OCI-LY1 (cell line): ENCODE data around the gene ZNF639.

Source experiments
- H2AFZ ChIP-seq: fragments of 200-600 bp; sonication (generic), shearing (Covaris generic); 2 replicates; pipeline ENCODE4 v1.6.0; 2014; ENCODE audit warnings: antibody characterized with exemption, mild to moderate bottlenecking, low read length
- H3F3A ChIP-seq: fragments of 200-600 bp; sonication (generic), shearing (Covaris generic); 2 replicates; pipeline ENCODE4 v1.6.0; 2014; ENCODE audit warnings: mild to moderate bottlenecking, antibody characterized with exemption, low read length, moderate library complexity; ENCODE audit not compliant: insufficient read depth
- H3K27ac ChIP-seq: fragments of 200-600 bp; sonication (generic); 2 replicates; pipeline ENCODE4 v1.5.1; 2014; ENCODE audit warnings: low read length, mixed run types, mild to moderate bottlenecking, low read depth; ENCODE audit not compliant: poor library complexity, severe bottlenecking
- H3K27me3 ChIP-seq: fragments of 200-600 bp; sonication (generic); 2 replicates; pipeline ENCODE4 v1.6.0; 2014; ENCODE audit warnings: antibody characterized with exemption, mild to moderate bottlenecking, low read length, moderate library complexity; ENCODE audit not compliant: insufficient read depth
- H3K36me3 ChIP-seq: fragments of 200-600 bp; sonication (generic); 2 replicates; pipeline ENCODE4 v1.6.1; 2014; ENCODE audit warnings: mild to moderate bottlenecking, antibody characterized with exemption, low read length, moderate library complexity, mixed read lengths; ENCODE audit not compliant: insufficient read depth
- H3K4me1 ChIP-seq: fragments of 200-600 bp; sonication (generic); 2 replicates; pipeline ENCODE4 v1.5.1; 2014; ENCODE audit warnings: mild to moderate bottlenecking, low read length, moderate library complexity; ENCODE audit not compliant: insufficient read depth, severe bottlenecking
- H3K4me2 ChIP-seq: fragments of 200-600 bp; sonication (generic), shearing (Covaris generic); 2 replicates; pipeline ENCODE4 v1.6.1; 2014; ENCODE audit warnings: low read length
- H3K4me3 ChIP-seq: fragments of 200-600 bp; sonication (generic); 2 replicates; pipeline ENCODE4 v1.5.1; 2014; ENCODE audit warnings: low read length, low read depth, mild to moderate bottlenecking, mixed read lengths; ENCODE audit not compliant: poor library complexity, severe bottlenecking
- H3K79me2 ChIP-seq: fragments of 200-600 bp; shearing (Covaris generic); 2 replicates; pipeline ENCODE4 v1.6.1; 2016; ENCODE audit warnings: mixed run types, low read length, mixed read lengths; ENCODE audit not compliant: insufficient read depth
- H3K9ac ChIP-seq: fragments of 200-600 bp; sonication (generic), shearing (Covaris generic); 2 replicates; pipeline ENCODE4 v1.6.1; 2014; ENCODE audit warnings: mild to moderate bottlenecking, low read length, mixed read lengths
- H3K9me2 ChIP-seq: fragments of 200-600 bp; sonication (generic), shearing (Covaris generic); 2 replicates; pipeline ENCODE4 v1.6.1; 2014; ENCODE audit warnings: low read depth, mild to moderate bottlenecking, low read length, mixed read lengths
- H3K9me3 ChIP-seq: fragments of 200-600 bp; shearing (Covaris generic); 2 replicates; pipeline ENCODE4 v1.6.1; 2014; ENCODE audit warnings: low read length, mixed read lengths
- H4K20me1 ChIP-seq: fragments of 200-600 bp; sonication (generic), shearing (Covaris generic); 2 replicates; pipeline ENCODE4 v1.6.0; 2016; ENCODE audit warnings: mild to moderate bottlenecking, low read length; ENCODE audit not compliant: insufficient read depth
- EZH2 ChIP-seq: fragments of 200-600 bp; sonication (generic), shearing (Covaris generic); IDR thresholded peaks from 2 replicates; pipeline ENCODE4 v1.8.0; 2017; ENCODE audit warnings: borderline replicate concordance, mixed run types, mild to moderate bottlenecking, antibody characterized with exemption, low read length, moderate library complexity, mixed read lengths
- TF ChIP-seq, protein P1 (sequence below): fragments of 200-600 bp; sonication (generic), shearing (Covaris generic); IDR thresholded peaks from 2 replicates; pipeline ENCODE4 v1.5.1; 2017; ENCODE audit warnings: mild to moderate bottlenecking, antibody characterized with exemption, low read length, moderate library complexity, mixed read lengths

ZNF639 gene

DNA sequence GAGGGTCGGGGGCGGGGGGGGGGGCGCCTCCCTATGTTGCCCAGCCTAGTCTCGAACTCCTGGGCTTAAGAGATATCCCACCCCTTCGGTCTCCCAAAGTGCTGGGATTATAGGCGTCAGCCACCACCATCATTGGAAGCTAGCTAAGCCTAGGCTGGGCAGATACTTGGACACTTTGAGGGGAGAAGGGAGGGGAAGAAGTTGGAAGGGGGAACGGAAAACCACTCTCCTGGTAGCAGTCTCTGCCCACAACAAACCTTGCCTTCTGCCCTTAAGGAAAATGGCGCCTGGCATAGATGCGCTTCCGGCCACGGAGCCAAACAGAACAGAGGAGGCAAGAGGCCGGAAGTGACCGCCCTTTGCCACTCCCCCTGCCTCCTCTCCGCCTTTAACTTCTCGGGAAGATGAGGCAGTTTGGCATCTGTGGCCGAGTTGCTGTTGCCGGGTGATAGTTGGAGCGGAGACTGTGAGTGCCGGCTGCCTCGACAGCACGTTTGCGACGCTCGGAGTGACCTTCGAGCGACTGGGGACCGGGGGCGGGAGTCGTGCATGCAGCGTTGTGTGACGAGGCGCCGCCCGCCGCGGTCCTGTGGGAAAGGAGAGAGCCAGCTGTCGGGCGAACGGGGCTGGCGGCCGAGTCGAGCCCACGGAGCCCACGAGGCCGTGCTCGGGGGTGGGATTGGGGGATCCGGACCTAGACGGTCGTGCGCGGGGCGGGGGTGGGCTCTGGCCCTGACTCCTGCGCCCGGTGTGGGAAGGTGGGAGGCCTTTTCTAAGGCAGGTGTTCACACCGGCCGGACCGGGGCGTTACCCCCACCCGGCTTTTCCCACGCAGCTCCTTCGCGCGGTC lies 24.7 kb downstream of the ZNF639 start, which contains the start of gene MFN1:
TSS of gene MFN1 (plus strand) at position 365 of the 850 bp plus-strand sequence. CDS start 1,143 bp downstream, outside the sequence.
- Histone ChIP-seq H3K36me3 (peaks cover 30% of the 10 kb centered on the region), H3K27ac (peak within 1 kb of the TSS; percentile 18), H3K4me1 (peaks cover 15% of the 10 kb centered on the region), H3K9ac (peak within 1 kb of the TSS; percentile 61), H3K27me3 (no peaks in the 10 kb centered on the region), H3K79me2 (peaks cover 17% of the 10 kb centered on the region), H3K9me3 (no peaks in the 10 kb centered on the region), H2AFZ (peak within 1 kb of the TSS; percentile 92), H3K9me2 (no peaks in the 10 kb centered on the region), H3K4me3 (peak within 1 kb of the TSS; percentile 67), H3K4me2 (peak within 1 kb of the TSS; percentile 84), H4K20me1 (no peaks in the 10 kb centered on the region), H3F3A (no peaks in the 10 kb centered on the region)
- no peak for TF ChIP-seq EZH2
- TF ChIP-seq, protein P1, sequence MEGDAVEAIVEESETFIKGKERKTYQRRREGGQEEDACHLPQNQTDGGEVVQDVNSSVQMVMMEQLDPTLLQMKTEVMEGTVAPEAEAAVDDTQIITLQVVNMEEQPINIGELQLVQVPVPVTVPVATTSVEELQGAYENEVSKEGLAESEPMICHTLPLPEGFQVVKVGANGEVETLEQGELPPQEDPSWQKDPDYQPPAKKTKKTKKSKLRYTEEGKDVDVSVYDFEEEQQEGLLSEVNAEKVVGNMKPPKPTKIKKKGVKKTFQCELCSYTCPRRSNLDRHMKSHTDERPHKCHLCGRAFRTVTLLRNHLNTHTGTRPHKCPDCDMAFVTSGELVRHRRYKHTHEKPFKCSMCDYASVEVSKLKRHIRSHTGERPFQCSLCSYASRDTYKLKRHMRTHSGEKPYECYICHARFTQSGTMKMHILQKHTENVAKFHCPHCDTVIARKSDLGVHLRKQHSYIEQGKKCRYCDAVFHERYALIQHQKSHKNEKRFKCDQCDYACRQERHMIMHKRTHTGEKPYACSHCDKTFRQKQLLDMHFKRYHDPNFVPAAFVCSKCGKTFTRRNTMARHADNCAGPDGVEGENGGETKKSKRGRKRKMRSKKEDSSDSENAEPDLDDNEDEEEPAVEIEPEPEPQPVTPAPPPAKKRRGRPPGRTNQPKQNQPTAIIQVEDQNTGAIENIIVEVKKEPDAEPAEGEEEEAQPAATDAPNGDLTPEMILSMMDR = no peak

- H3F3A ChIP-seq = no peaks in the 10 kb centered on the region
- H3K36me3 ChIP-seq = peaks cover 35% of the 10 kb centered on the region
- TF ChIP-seq, protein P1 = no peak
- no peak for TF ChIP-seq EZH2
- H3K4me2 ChIP-seq = peak overlapping the region; percentile 84
- no peak overlapping the region for H2AFZ ChIP-seq
- peak overlapping the region; percentile 67 for H3K4me3 ChIP-seq
- peak overlapping the region; percentile 61 for H3K9ac ChIP-seq
- no peaks in the 10 kb centered on the region for H3K9me2 ChIP-seq
- peaks cover 17% of the 10 kb centered on the region for H3K79me2 ChIP-seq
- H3K27ac ChIP-seq = peak overlapping the region; percentile 18
- no peaks in the 10 kb centered on the region for H3K27me3 ChIP-seq
- peaks cover 15% of the 10 kb centered on the region for H3K4me1 ChIP-seq
- no peaks in the 10 kb centered on the region for H4K20me1 ChIP-seq
- no peaks in the 10 kb centered on the region for H3K9me3 ChIP-seq
Measured at GRCh38 chr3:179348325-179349013, 25.6 kb downstream of the ZNF639 start.

- Histone ChIP-seq H3K9ac (no peak overlapping the region), H3K9me3 (no peaks in the 10 kb centered on the region), H3K4me3 (no peak overlapping the region), H3F3A (no peaks in the 10 kb centered on the region), H3K79me2 (no peaks in the 10 kb centered on the region), H3K27me3 (no peaks in the 10 kb centered on the region), H4K20me1 (no peaks in the 10 kb centered on the region), H3K27ac (no peak overlapping the region), H3K36me3 (peaks cover 88% of the 10 kb centered on the region), H2AFZ (no peak overlapping the region), H3K4me2 (no peak overlapping the region), H3K4me1 (no peaks in the 10 kb centered on the region), H3K9me2 (no peaks in the 10 kb centered on the region)
- TF ChIP-seq EZH2 = no peak
- TF ChIP-seq, protein P1 = no peak
Measured at GRCh38 chr3:179355996-179356395, 33.2 kb downstream of the ZNF639 start.
